H1 (cell line): ENCODE results near the gene MARCHF9. TPM values are rescaled to one million over a fixed set of nuclear protein-coding genes. Genes with fewer than 3 reads are reported as not detected.

ENCODE experiments used
- CTCF ChIA-PET: fragments of 300-600 bp; sonication (Branson Sonifier 250); formaldehyde crosslinking; loops from one replicate; lab custom pipeline; 2021; ENCODE audit not compliant: partially characterized antibody; lab: Charles Lee
- POLR2A ChIA-PET: fragments of 300-600 bp; sonication (Branson Sonifier 250); formaldehyde crosslinking; loops from one replicate; lab custom pipeline; 2021; ENCODE audit warnings: inconsistent platforms; ENCODE audit not compliant: partially characterized antibody; lab: Charles Lee
- DNase-seq, 2 experiments: peaks; one replicate each; pipeline versions ENCODE4 v3.0.0 to v3.0.0-alpha.2; 2010 to 2022; ENCODE audit warnings: low spot score in 2 of 2, low read depth in 1 of 2, mixed read lengths in 1 of 2
- FAIRE-seq: peaks from 2 replicates; lab custom pipeline; 2011; peaks lifted over from hg19 to GRCh38; lab: Jason Lieb, UNC
- H2AFZ ChIP-seq: 2 replicates; pipeline ENCODE4 v1.8.1; 2012; ENCODE audit warnings: low read length, inconsistent platforms
- H2AK5ac ChIP-seq: 2 replicates; pipeline ENCODE4 v1.6.1; 2013; ENCODE audit warnings: low read depth, low read length
- H2BK120ac ChIP-seq: replicated peaks from 2 replicates; pipeline ENCODE3; 2013; ENCODE audit warnings: low read depth, low read length, inconsistent platforms
- H2BK12ac ChIP-seq: 2 replicates; pipeline ENCODE4 v1.6.1; 2013; ENCODE audit warnings: low read depth, low read length
- H2BK15ac ChIP-seq: 2 replicates; pipeline ENCODE4 v1.6.1; 2013; ENCODE audit warnings: low read length
- H2BK20ac ChIP-seq: 2 replicates; pipeline ENCODE4 v1.6.1; 2013; ENCODE audit warnings: low read length
- H2BK5ac ChIP-seq: 2 replicates; pipeline ENCODE4 v1.6.1; 2013; ENCODE audit warnings: low read depth, low read length
- H3K14ac ChIP-seq: 2 replicates; pipeline ENCODE4 v1.6.1; 2013; ENCODE audit warnings: inconsistent platforms; ENCODE audit not compliant: insufficient read length
- H3K18ac ChIP-seq: 2 replicates; pipeline ENCODE4 v1.6.1; 2013; ENCODE audit warnings: low read length; ENCODE audit errors: extremely low read depth
- H3K23ac ChIP-seq: 2 replicates; pipeline ENCODE4 v1.6.1; 2013; ENCODE audit warnings: inconsistent platforms; ENCODE audit not compliant: insufficient read length
- H3K23me2 ChIP-seq: 2 replicates; pipeline ENCODE4 v1.6.1; 2013; ENCODE audit warnings: low read depth, low read length
- H3K27ac ChIP-seq: 2 replicates; pipeline ENCODE4 v1.6.1; 2011; ENCODE audit warnings: low read depth, low read length, inconsistent platforms
- H3K27me3 ChIP-seq, 4 experiments: replicated peaks in 1 of 4; 1 replicate in 1 of 4; 2 replicates in 3 of 4; pipeline versions ENCODE4 v1.6.1 to v1.8.1; 2011 to 2013; ENCODE audit warnings: low read length in 3 of 4, mild to moderate bottlenecking in 3 of 4, inconsistent platforms in 2 of 4, mixed read lengths in 2 of 4, moderate library complexity in 1 of 4; ENCODE audit not compliant: control insufficient read depth in 3 of 4, insufficient read depth in 3 of 4; ENCODE audit errors: extremely low read depth in 1 of 4
- H3K36me3 ChIP-seq, 4 experiments: 2 replicates each; pipeline versions ENCODE4 v1.6.1 to v1.8.1; 2011 to 2013; ENCODE audit warnings: mild to moderate bottlenecking in 4 of 4, low read length in 3 of 4, moderate library complexity in 2 of 4, control low read depth in 1 of 4, inconsistent platforms in 1 of 4; ENCODE audit not compliant: insufficient read depth in 4 of 4, control insufficient read depth in 2 of 4
- H3K4ac ChIP-seq: replicated peaks from 2 replicates; pipeline ENCODE3; 2013; ENCODE audit warnings: low read length, low read depth, mixed read lengths, inconsistent platforms; ENCODE audit not compliant: insufficient read length
- H3K4me1 ChIP-seq, 4 experiments: replicated peaks in 1 of 4; 1 replicate in 1 of 4; 2 replicates in 3 of 4; pipeline versions ENCODE4 v1.6.1 to v1.8.1; 2011 to 2013; ENCODE audit warnings: low read length in 3 of 4, inconsistent platforms in 2 of 4, mixed read lengths in 1 of 4; ENCODE audit not compliant: insufficient read depth in 4 of 4, control insufficient read depth in 3 of 4
- H3K4me2 ChIP-seq, 2 experiments: 2 replicates each; pipeline versions ENCODE4 v1.6.1 to v1.8.1; 2011 to 2013; ENCODE audit warnings: low read depth in 2 of 2, low read length in 2 of 2, control low read depth in 1 of 2, inconsistent platforms in 1 of 2, mild to moderate bottlenecking in 1 of 2; ENCODE audit not compliant: insufficient read depth in 1 of 2
- H3K4me3 ChIP-seq, 4 experiments: fragments of 200-600, 300-600 bp in 1 of 4; sonication (generic), shearing (Covaris generic), sonication (Bioruptor Twin) in 1 of 4; 2 replicates each; pipeline versions ENCODE4 v1.5.1 to v1.8.1; 2011 to 2016; ENCODE audit warnings: low read length in 4 of 4, low read depth in 3 of 4, control low read depth in 2 of 4, inconsistent platforms in 2 of 4, mild to moderate bottlenecking in 2 of 4, mixed read lengths in 1 of 4, moderate library complexity in 1 of 4; ENCODE audit not compliant: insufficient read depth in 2 of 4; ENCODE audit errors: extremely low read depth in 1 of 4
- H3K56ac ChIP-seq: replicated peaks from 2 replicates; pipeline ENCODE3; 2013; ENCODE audit warnings: low read depth, mild to moderate bottlenecking, mixed read lengths, low read length, inconsistent platforms; ENCODE audit not compliant: insufficient read length
- H3K79me1 ChIP-seq: 2 replicates; pipeline ENCODE4 v1.6.1; 2013; ENCODE audit warnings: low read depth, low read length, control low read depth
- H3K79me2 ChIP-seq, 2 experiments: 2 replicates each; pipeline versions ENCODE4 v1.6.1 to v1.8.1; 2012 to 2013; ENCODE audit warnings: low read length in 2 of 2, mild to moderate bottlenecking in 2 of 2, inconsistent platforms in 1 of 2; ENCODE audit not compliant: insufficient read depth in 2 of 2, control insufficient read depth in 1 of 2
- H3K9ac ChIP-seq, 4 experiments: replicated peaks in 1 of 4; 1 replicate in 1 of 4; 2 replicates in 3 of 4; pipeline versions ENCODE4 v1.6.1 to v1.8.1; 2011 to 2013; ENCODE audit warnings: low read depth in 3 of 4, low read length in 3 of 4, control low read depth in 2 of 4, mild to moderate bottlenecking in 2 of 4, moderate library complexity in 2 of 4, inconsistent platforms in 1 of 4; ENCODE audit errors: extremely low read depth in 1 of 4
- H3K9me3 ChIP-seq, 2 experiments: 2 replicates each; pipeline versions ENCODE4 v1.6.1 to v1.8.1; 2012 to 2013; ENCODE audit warnings: mild to moderate bottlenecking in 2 of 2, moderate library complexity in 2 of 2, control low read depth in 1 of 2, inconsistent platforms in 1 of 2, low read depth in 1 of 2, low read length in 1 of 2, mixed read lengths in 1 of 2; ENCODE audit not compliant: insufficient read depth in 2 of 2
- H4K20me1 ChIP-seq, 2 experiments: replicated peaks in 1 of 2; 2 replicates each; pipeline versions ENCODE3 to v1.8.1; 2011 to 2013; ENCODE audit warnings: inconsistent platforms in 2 of 2, low read length in 2 of 2, mild to moderate bottlenecking in 1 of 2; ENCODE audit not compliant: insufficient read depth in 2 of 2, control insufficient read depth in 1 of 2
- H4K5ac ChIP-seq: 2 replicates; pipeline ENCODE4 v1.6.1; 2013; ENCODE audit warnings: low read length, low read depth, mixed read lengths, inconsistent platforms; ENCODE audit not compliant: insufficient read length
- H4K8ac ChIP-seq: 2 replicates; pipeline ENCODE4 v1.8.0; 2013; ENCODE audit warnings: mild to moderate bottlenecking, moderate library complexity, low read length, inconsistent platforms; ENCODE audit not compliant: insufficient read depth; ENCODE audit errors: extremely low read depth
- H4K91ac ChIP-seq: replicated peaks from 2 replicates; pipeline ENCODE3; 2013; ENCODE audit warnings: low read length, mixed read lengths, inconsistent platforms; ENCODE audit not compliant: insufficient read length
- KDM1A ChIP-seq: fragments of 200-600, 300-600 bp; sonication (generic); IDR thresholded peaks from 2 replicates; pipeline ENCODE4 v1.7.1; 2016; ENCODE audit warnings: mild to moderate bottlenecking, low read length, borderline replicate concordance
- PHF8 ChIP-seq: fragments of 200-600 bp; sonication (generic); conservative IDR thresholded peaks from 2 replicates; pipeline ENCODE4 v1.7.1; 2012; ENCODE audit warnings: low read depth, mild to moderate bottlenecking, inconsistent platforms, low read length, moderate library complexity
- SRF ChIP-seq: IDR thresholded peaks from 2 replicates; pipeline ENCODE4 v1.6.1; 2011; ENCODE audit warnings: mild to moderate bottlenecking, low read depth, low read length, moderate library complexity
- TAF7 ChIP-seq: optimal IDR thresholded peaks from 2 replicates; pipeline ENCODE3; 2011; ENCODE audit warnings: low read depth, mild to moderate bottlenecking, inconsistent platforms, low read length, moderate library complexity, borderline replicate concordance
- WGBS, 2 experiments: shearing (Covaris generic) in 1 of 2; methylation state at CpG; one replicate each; pipeline versions ENCODE4 v1.1.6 to v1.1.7; 2013 to 2015; ENCODE audit warnings: low lambda C conversion rate in 2 of 2, mixed read lengths in 2 of 2, inconsistent platforms in 1 of 2, low coverage in 1 of 2, missing lambda C conversion rate in 1 of 2; ENCODE audit not compliant: insufficient replicate concordance in 2 of 2, insufficient coverage in 1 of 2, insufficient read length in 1 of 2; ENCODE audit errors: extremely low coverage in 1 of 2, missing lambda C conversion rate in 1 of 2; 5-methylcytosine and 5-hydroxymethylcytosine counted together
- polyA plus RNA-seq, 7 experiments: library from polyadenylated mRNA; depleted of rRNA in 3 of 7; stranded (reverse) in 5 of 7; unstranded in 2 of 7; fragments of >200 nt in 5 of 7; fragments of 200-250 nt in 2 of 7; gene quantifications; 1 replicate in 5 of 7; 2 replicates in 1 of 7; 4 replicates in 1 of 7; pipeline versions ENCODE4 v1.2.1 to v1.2.3, GENCODE V29; 2011 to 2013; ENCODE audit warnings: missing spikeins in 2 of 7, mixed read lengths in 2 of 7
- total RNA-seq: library from RNA; stranded (reverse); fragmentation: NEBNext Ultra II Directional; extraction: Animal tissue kit (Norgen Biotek cat#: 25700); gene quantifications from 2 replicates; pipeline ENCODE4 v1.2.1, GENCODE V29; 2021

MARCHF9 gene
- total and polyA plus RNA-seq, 2 of the 8 experiments (the other 6 are each of a cell fraction or from before 2014, with no cell fraction given): 6.4 to 7.8 TPM

DNA sequence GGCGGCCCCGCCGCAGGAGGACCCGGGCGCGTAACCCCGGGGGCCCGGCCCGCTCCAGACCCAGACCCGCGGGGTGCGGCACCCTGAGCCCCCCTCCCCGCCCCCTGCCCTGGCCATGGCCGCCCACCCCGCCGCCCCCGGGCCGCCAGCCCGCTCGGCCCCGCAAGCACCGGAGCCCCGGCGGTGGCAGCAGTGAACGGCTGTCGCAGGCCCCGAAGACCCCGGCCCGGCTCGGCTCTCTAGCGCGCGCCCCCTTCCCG lies 221 bp downstream of the MARCHF9 start:
- Histone ChIP-seq H3K14ac (no peak overlapping the region), H4K20me1 (peaks cover 3 to 14% of the 10 kb centered on the region in 2 experiments), H3K9me3 (no peaks in the 10 kb centered on the region), H3K4me2 (peak overlapping the region in 1 of 2 experiments; percentile 99; a peak in 2 of 4 replicates), H3K27me3 (peaks cover 8 to 33% (median 26%) of the 10 kb centered on the region in 4 experiments), H2BK120ac (no peak overlapping the region), H2BK20ac (no peak overlapping the region), H3K27ac (no peak overlapping the region), H3K9ac (no peak overlapping the region), H3K23me2 (peaks cover 18% of the 10 kb centered on the region), H2BK12ac (no peak overlapping the region), H2BK15ac (no peak overlapping the region), H3K23ac (no peak overlapping the region), H3K36me3 (peaks cover 3 to 10% (median 8%) of the 10 kb centered on the region in 4 experiments; a peak in 6 of 8 replicates), H3K4me3 (peak overlapping the region; percentile 25 to 96 (median 56); a peak in 6 of 8 replicates), H4K5ac (no peak overlapping the region), H3K4ac (no peak overlapping the region), H2AK5ac (no peak overlapping the region), H3K79me2 (peaks cover 12 to 19% of the 10 kb centered on the region in 2 experiments), H2BK5ac (no peak overlapping the region), H3K4me1 (peaks cover 3 to 26% (median 7%) of the 10 kb centered on the region in 4 experiments; a peak in 6 of 7 replicates), H2AFZ (no peak overlapping the region), H4K8ac (no peak overlapping the region), H3K79me1 (peaks cover 15% of the 10 kb centered on the region; the same call in 1 of the 2 replicates), H4K91ac (no peak overlapping the region), H3K18ac (no peak overlapping the region), H3K56ac (no peak overlapping the region)
- CTCF ChIA-PET: interaction anchor here (1.0 to 1.4 kb wide), 2 partner anchors 39 to 135 kb away, joined by 3 to 5 read pairs; no protein-coding TSS in a partner anchor
- POLR2A ChIA-PET: interaction anchor here (1.0 to 3.3 kb wide), 4 partner anchors 10 to 235 kb away, joined by 3 to 25 read pairs (median 6); partner anchors contain the start of genes DDIT3, EEF1AKMT3, METTL1 and TSPAN31
- WGBS, 2 experiments: no CpG with 5 or more reads among the region's 34 CpGs
- TF ChIP-seq KDM1A (no peak), TAF7 (no peak), PHF8 (no peak), SRF (no peak)
- FAIRE-seq (no peak), DNase-seq (no peak)
